GM12878 (cell line): ENCODE measurements around the gene COL4A2. TPM values are rescaled to one million over a fixed set of nuclear protein-coding genes. Genes with fewer than 3 reads are reported as not detected.

Experiments used
- ATAC-seq: fragments of 200-7000 bp; cut with Tn5 transposase; 3 replicates; pipeline ENCODE4 v1.9.1; 2020; ENCODE audit warnings: mild to moderate bottlenecking, moderate library complexity
- BruUV-seq: library from RNA; stranded (reverse); fragments of 400-500 nt; replicated peaks from 2 replicates; lab custom pipeline; 2021; lab: Mats Ljungman, UMichigan
- CTCF ChIA-PET: fragments of 300-600 bp; sonication (Branson Sonifier 250); formaldehyde crosslinking; extraction: SDS; loops from one replicate; lab custom pipeline; 2021; ENCODE audit warnings: inconsistent platforms; lab: Yijun Ruan, JAX
- POLR2A ChIA-PET: fragments of 350-600 bp; formaldehyde crosslinking; extraction: SDS; loops from one replicate; lab custom pipeline; 2021; ENCODE audit warnings: inconsistent platforms; lab: Charles Lee
- RAD21 ChIA-PET: fragments of 300-600 bp; sonication (Branson Sonifier 250); formaldehyde crosslinking; loops from one replicate; lab custom pipeline; 2023; ENCODE audit warnings: antibody characterized with exemption; ENCODE audit not compliant: unreplicated experiment; lab: Charles Lee
- SMC1A ChIA-PET: fragments of 300-600 bp; sonication (Branson Sonifier 250); formaldehyde crosslinking; loops from one replicate; lab custom pipeline; 2023; ENCODE audit not compliant: unreplicated experiment, uncharacterized antibody; lab: Charles Lee
- DNase-seq: peaks from one replicate; pipeline ENCODE4 v3.0.0-alpha.2; 2011; ENCODE audit warnings: low read depth, low spot score
- FAIRE-seq: peaks from 3 replicates; lab custom pipeline; 2011; peaks lifted over from hg19 to GRCh38; lab: Jason Lieb, UNC
- H2AFZ ChIP-seq: 2 replicates; pipeline ENCODE4 v1.6.0; 2011; ENCODE audit warnings: low read depth, low read length, control low read depth; ENCODE audit not compliant: control insufficient read depth
- H3K27ac ChIP-seq: 2 replicates; pipeline ENCODE4 v1.5.1; 2011; ENCODE audit warnings: control low read depth; ENCODE audit not compliant: control insufficient read depth, insufficient read depth
- H3K27me3 ChIP-seq, 2 experiments: replicated peaks in 1 of 2; 2 replicates each; pipeline versions ENCODE4 v1.6.0 to v1.6.1; 2011; ENCODE audit warnings: low read length in 1 of 2; ENCODE audit not compliant: control insufficient read depth in 2 of 2, insufficient read depth in 2 of 2
- H3K36me3 ChIP-seq, 2 experiments: 2 replicates each; pipeline ENCODE4 v1.5.1; 2011; ENCODE audit warnings: low read length in 1 of 2; ENCODE audit not compliant: control insufficient read depth in 2 of 2, insufficient read depth in 2 of 2
- H3K4me1 ChIP-seq: 2 replicates; pipeline ENCODE4 v1.6.1; 2011; ENCODE audit warnings: mild to moderate bottlenecking, low read length, moderate library complexity, mixed read lengths; ENCODE audit not compliant: control insufficient read depth, insufficient read depth
- H3K4me2 ChIP-seq: 2 replicates; pipeline ENCODE4 v1.6.0; 2011; ENCODE audit warnings: control low read depth; ENCODE audit not compliant: control insufficient read depth, insufficient read depth
- H3K4me3 ChIP-seq: fragments of 200-600 bp; sonication (generic); 2 replicates; pipeline ENCODE4 v1.5.1; 2016
- H3K79me2 ChIP-seq: 2 replicates; pipeline ENCODE4 v1.6.0; 2011; ENCODE audit warnings: low read length; ENCODE audit not compliant: control insufficient read depth, insufficient read depth
- H3K9ac ChIP-seq: 2 replicates; pipeline ENCODE4 v1.8.0; 2011; ENCODE audit warnings: low read length, control low read depth, mixed read lengths; ENCODE audit not compliant: control insufficient read depth, insufficient read depth
- H3K9me3 ChIP-seq: replicated peaks from 3 replicates; pipeline ENCODE4 v1.5.1; 2011; ENCODE audit warnings: mild to moderate bottlenecking, low read length; ENCODE audit not compliant: control insufficient read depth, insufficient read depth
- H4K20me1 ChIP-seq: 2 replicates; pipeline ENCODE4 v1.6.0; 2011; ENCODE audit not compliant: control insufficient read depth, insufficient read depth
- BHLHE40 ChIP-seq, 2 experiments: fragments of 450-650 bp in 1 of 2; IDR thresholded peaks; 2 replicates each; pipeline ENCODE4 v1.6.1; 2011 to 2017; ENCODE audit warnings: low read depth in 2 of 2, borderline replicate concordance in 1 of 2, improper control_type of control experiment in 1 of 2, low read length in 1 of 2, mild to moderate bottlenecking in 1 of 2
- CHD4 ChIP-seq: fragments of 200-600 bp; sonication (generic); IDR thresholded peaks from 2 replicates; pipeline ENCODE4 v1.6.1; 2016; ENCODE audit warnings: mild to moderate bottlenecking
- GABPA ChIP-seq: IDR thresholded peaks from 2 replicates; pipeline ENCODE4 v1.6.1; 2014; ENCODE audit warnings: antibody characterized with exemption, low read depth, mild to moderate bottlenecking, inconsistent platforms
- IRF3 ChIP-seq: fragments of 450-650 bp; IDR thresholded peaks from 2 replicates; pipeline ENCODE4 v1.6.1; 2014; ENCODE audit warnings: mild to moderate bottlenecking
- LARP7 ChIP-seq: fragments of 450-650 bp; IDR thresholded peaks from 2 replicates; pipeline ENCODE4 v1.6.1; 2017; ENCODE audit warnings: mild to moderate bottlenecking
- NFYB ChIP-seq: IDR thresholded peaks from 2 replicates; pipeline ENCODE4 v1.6.1; 2011; ENCODE audit warnings: low read depth, mild to moderate bottlenecking, low read length, improper control_type of control experiment, moderate library complexity; ENCODE audit not compliant: insufficient read depth
- PKNOX1 ChIP-seq: fragments of 450-650 bp; IDR thresholded peaks from 2 replicates; pipeline ENCODE4 v1.6.1; 2016; ENCODE audit warnings: mild to moderate bottlenecking
- PML ChIP-seq: IDR thresholded peaks from 2 replicates; pipeline ENCODE4 v1.6.1; 2012; ENCODE audit warnings: low read length, inconsistent platforms
- SIN3A ChIP-seq: IDR thresholded peaks from 2 replicates; pipeline ENCODE4 v1.6.1; 2012; ENCODE audit warnings: low read depth, low read length, improper control_type of control experiment
- SMAD5 ChIP-seq: IDR thresholded peaks from 2 replicates; pipeline ENCODE4 v1.6.1; 2016; ENCODE audit warnings: antibody characterized with exemption, low read depth
- TARDBP ChIP-seq: IDR thresholded peaks from 2 replicates; pipeline ENCODE4 v1.6.1; 2016; ENCODE audit warnings: borderline replicate concordance
- whole genome bisulfite sequencing: methylation state at CpG from one replicate; pipeline ENCODE4 v1.1.6; 2016; ENCODE audit warnings: low lambda C conversion rate; ENCODE audit not compliant: insufficient replicate concordance, insufficient coverage; ENCODE audit errors: missing lambda C conversion rate; 5-methylcytosine and 5-hydroxymethylcytosine counted together
- in situ Hi-C: fragments of 300-500 bp; cut with MboI; formaldehyde crosslinking; loops from 9 replicates; pipeline ENCODE4 v1.14.3; 2018; ENCODE audit warnings: mixed read lengths
- intact Hi-C: fragments of 100-400 bp; cut with micrococcal nuclease; formaldehyde crosslinking; loops from one replicate; pipeline ENCODE4 v1.14.2; 2022; ENCODE audit not compliant: unreplicated experiment
- polyA plus RNA-seq, 11 experiments: library from polyadenylated mRNA; depleted of rRNA in 4 of 11; unstranded in 6 of 11; stranded (reverse) in 5 of 11; fragments of >200 nt; fragmentation: Nextera tagmentation in 4 of 11; fragmentation: Illumina TruSeq in 1 of 11; extraction: Ambion mirVana in 4 of 11; extraction: Trizol in 1 of 11; gene quantifications; 1 replicate in 1 of 11; 2 replicates in 10 of 11; pipeline versions ENCODE4 v1.2.1 to v1.2.3, GENCODE V29; 2011 to 2016; ENCODE audit warnings: inconsistent platforms in 2 of 11, missing spikeins in 2 of 11, low read depth in 1 of 11
- total RNA-seq, 4 experiments: library from RNA; depleted of rRNA in 3 of 4; stranded (reverse); fragments of >200 nt in 3 of 4; fragmentation: Illumina TruSeq in 1 of 4; extraction: Trizol in 1 of 4; gene quantifications; 2 replicates each; pipeline versions ENCODE4 v1.2.1 to v1.2.3, GENCODE V29; 2013 to 2021

COL4A2 gene
- total and polyA plus RNA-seq, 10 of the 15 experiments (the other 5 are each of a cell fraction or from before 2014, with no cell fraction given) = 0.16 to 1.6 (median 0.62) TPM; not detected in 3

GRCh38 chr13:110258876-110259631 lies 48.0 kb upstream of the COL4A2 start:
- Histone ChIP-seq H3K79me2 (no peaks in the 10 kb centered on the region), H2AFZ (no peak overlapping the region), H3K4me3 (no peak overlapping the region), H4K20me1 (no peaks in the 10 kb centered on the region), H3K36me3 (no peaks in the 10 kb centered on the region), H3K27ac (no peak overlapping the region), H3K9me3 (no peaks in the 10 kb centered on the region; the same call in 2 of the 3 replicates), H3K27me3 (no peaks in the 10 kb centered on the region; a peak in 1 of 4 replicates), H3K9ac (no peak overlapping the region), H3K4me1 (no peaks in the 10 kb centered on the region), H3K4me2 (no peak overlapping the region)
- RAD21 ChIA-PET = no interaction called here
- CTCF ChIA-PET = interaction anchor here (0.8 to 1.9 kb wide), 3 partner anchors 16 to 185 kb away, joined by 4 to 5 read pairs (median 5); no protein-coding TSS in a partner anchor
- TF ChIP-seq NFYB (no peak), PKNOX1 (no peak), GABPA (no peak), SIN3A (no peak), PML (no peak), LARP7 (no peak), IRF3 (no peak), CHD4 (no peak), TARDBP (no peak), SMAD5 (no peak), BHLHE40 (IDR thresholded peaks at IDR 0.05; ENCODE audit: borderline replicate concordance in 1 of 2, low read depth in 2 of 2, low read length in 1 of 2) (no peak)
- FAIRE-seq (no peak), DNase-seq (no peak), ATAC-seq (no peak)
- intact Hi-C loops = no loop called here
- SMC1A ChIA-PET = interaction anchor here (0.6 to 1.2 kb wide), 3 partner anchors 42 to 185 kb away, joined by 3 to 4 read pairs (median 3); no protein-coding TSS in a partner anchor
- POLR2A ChIA-PET = no interaction called here
- in situ Hi-C loops = no loop called here
- BruUV-seq = no TSS peak
- 59% methylated on average over 12 of the region's 12 CpGs for WGBS
